H1 (cell line): Measurements from ENCODE around the gene GCSAM. TPM values are rescaled to one million over a fixed set of nuclear protein-coding genes. Genes with fewer than 3 reads are reported as not detected.

ENCODE experiments used
- CTCF ChIA-PET: fragments of 300-600 bp; sonication (Branson Sonifier 250); formaldehyde crosslinking; loops from one replicate; lab custom pipeline; 2021; ENCODE audit not compliant: partially characterized antibody; lab: Charles Lee
- POLR2A ChIA-PET: fragments of 300-600 bp; sonication (Branson Sonifier 250); formaldehyde crosslinking; loops from one replicate; lab custom pipeline; 2021; ENCODE audit warnings: inconsistent platforms; ENCODE audit not compliant: partially characterized antibody; lab: Charles Lee
- DNase-seq, 2 experiments: peaks; one replicate each; pipeline versions ENCODE4 v3.0.0 to v3.0.0-alpha.2; 2010 to 2022; ENCODE audit warnings: low spot score in 2 of 2, low read depth in 1 of 2, mixed read lengths in 1 of 2
- FAIRE-seq: peaks from 2 replicates; lab custom pipeline; 2011; peaks lifted over from hg19 to GRCh38; lab: Jason Lieb, UNC
- H2AFZ ChIP-seq: 2 replicates; pipeline ENCODE4 v1.8.1; 2012; ENCODE audit warnings: low read length, inconsistent platforms
- H2AK5ac ChIP-seq: 2 replicates; pipeline ENCODE4 v1.6.1; 2013; ENCODE audit warnings: low read depth, low read length
- H2BK120ac ChIP-seq: replicated peaks from 2 replicates; pipeline ENCODE3; 2013; ENCODE audit warnings: low read depth, low read length, inconsistent platforms
- H2BK12ac ChIP-seq: 2 replicates; pipeline ENCODE4 v1.6.1; 2013; ENCODE audit warnings: low read depth, low read length
- H2BK15ac ChIP-seq: 2 replicates; pipeline ENCODE4 v1.6.1; 2013; ENCODE audit warnings: low read length
- H2BK20ac ChIP-seq: 2 replicates; pipeline ENCODE4 v1.6.1; 2013; ENCODE audit warnings: low read length
- H2BK5ac ChIP-seq: 2 replicates; pipeline ENCODE4 v1.6.1; 2013; ENCODE audit warnings: low read depth, low read length
- H3K14ac ChIP-seq: 2 replicates; pipeline ENCODE4 v1.6.1; 2013; ENCODE audit warnings: inconsistent platforms; ENCODE audit not compliant: insufficient read length
- H3K18ac ChIP-seq: 2 replicates; pipeline ENCODE4 v1.6.1; 2013; ENCODE audit warnings: low read length; ENCODE audit errors: extremely low read depth
- H3K23ac ChIP-seq: 2 replicates; pipeline ENCODE4 v1.6.1; 2013; ENCODE audit warnings: inconsistent platforms; ENCODE audit not compliant: insufficient read length
- H3K23me2 ChIP-seq: 2 replicates; pipeline ENCODE4 v1.6.1; 2013; ENCODE audit warnings: low read depth, low read length
- H3K27ac ChIP-seq: 2 replicates; pipeline ENCODE4 v1.6.1; 2011; ENCODE audit warnings: low read depth, low read length, inconsistent platforms
- H3K27me3 ChIP-seq, 4 experiments: replicated peaks in 1 of 4; 1 replicate in 1 of 4; 2 replicates in 3 of 4; pipeline versions ENCODE4 v1.6.1 to v1.8.1; 2011 to 2013; ENCODE audit warnings: low read length in 3 of 4, mild to moderate bottlenecking in 3 of 4, inconsistent platforms in 2 of 4, mixed read lengths in 2 of 4, moderate library complexity in 1 of 4; ENCODE audit not compliant: control insufficient read depth in 3 of 4, insufficient read depth in 3 of 4; ENCODE audit errors: extremely low read depth in 1 of 4
- H3K36me3 ChIP-seq, 4 experiments: 2 replicates each; pipeline versions ENCODE4 v1.6.1 to v1.8.1; 2011 to 2013; ENCODE audit warnings: mild to moderate bottlenecking in 4 of 4, low read length in 3 of 4, moderate library complexity in 2 of 4, control low read depth in 1 of 4, inconsistent platforms in 1 of 4; ENCODE audit not compliant: insufficient read depth in 4 of 4, control insufficient read depth in 2 of 4
- H3K4ac ChIP-seq: replicated peaks from 2 replicates; pipeline ENCODE3; 2013; ENCODE audit warnings: low read length, low read depth, mixed read lengths, inconsistent platforms; ENCODE audit not compliant: insufficient read length
- H3K4me1 ChIP-seq, 4 experiments: replicated peaks in 1 of 4; 1 replicate in 1 of 4; 2 replicates in 3 of 4; pipeline versions ENCODE4 v1.6.1 to v1.8.1; 2011 to 2013; ENCODE audit warnings: low read length in 3 of 4, inconsistent platforms in 2 of 4, mixed read lengths in 1 of 4; ENCODE audit not compliant: insufficient read depth in 4 of 4, control insufficient read depth in 3 of 4
- H3K4me2 ChIP-seq, 2 experiments: 2 replicates each; pipeline versions ENCODE4 v1.6.1 to v1.8.1; 2011 to 2013; ENCODE audit warnings: low read depth in 2 of 2, low read length in 2 of 2, control low read depth in 1 of 2, inconsistent platforms in 1 of 2, mild to moderate bottlenecking in 1 of 2; ENCODE audit not compliant: insufficient read depth in 1 of 2
- H3K4me3 ChIP-seq, 4 experiments: fragments of 200-600, 300-600 bp in 1 of 4; sonication (generic), shearing (Covaris generic), sonication (Bioruptor Twin) in 1 of 4; 2 replicates each; pipeline versions ENCODE4 v1.5.1 to v1.8.1; 2011 to 2016; ENCODE audit warnings: low read length in 4 of 4, low read depth in 3 of 4, control low read depth in 2 of 4, inconsistent platforms in 2 of 4, mild to moderate bottlenecking in 2 of 4, mixed read lengths in 1 of 4, moderate library complexity in 1 of 4; ENCODE audit not compliant: insufficient read depth in 2 of 4; ENCODE audit errors: extremely low read depth in 1 of 4
- H3K56ac ChIP-seq: replicated peaks from 2 replicates; pipeline ENCODE3; 2013; ENCODE audit warnings: low read depth, mild to moderate bottlenecking, mixed read lengths, low read length, inconsistent platforms; ENCODE audit not compliant: insufficient read length
- H3K79me1 ChIP-seq: 2 replicates; pipeline ENCODE4 v1.6.1; 2013; ENCODE audit warnings: low read depth, low read length, control low read depth
- H3K79me2 ChIP-seq, 2 experiments: 2 replicates each; pipeline versions ENCODE4 v1.6.1 to v1.8.1; 2012 to 2013; ENCODE audit warnings: low read length in 2 of 2, mild to moderate bottlenecking in 2 of 2, inconsistent platforms in 1 of 2; ENCODE audit not compliant: insufficient read depth in 2 of 2, control insufficient read depth in 1 of 2
- H3K9ac ChIP-seq, 4 experiments: replicated peaks in 1 of 4; 1 replicate in 1 of 4; 2 replicates in 3 of 4; pipeline versions ENCODE4 v1.6.1 to v1.8.1; 2011 to 2013; ENCODE audit warnings: low read depth in 3 of 4, low read length in 3 of 4, control low read depth in 2 of 4, mild to moderate bottlenecking in 2 of 4, moderate library complexity in 2 of 4, inconsistent platforms in 1 of 4; ENCODE audit errors: extremely low read depth in 1 of 4
- H3K9me3 ChIP-seq, 2 experiments: 2 replicates each; pipeline versions ENCODE4 v1.6.1 to v1.8.1; 2012 to 2013; ENCODE audit warnings: mild to moderate bottlenecking in 2 of 2, moderate library complexity in 2 of 2, control low read depth in 1 of 2, inconsistent platforms in 1 of 2, low read depth in 1 of 2, low read length in 1 of 2, mixed read lengths in 1 of 2; ENCODE audit not compliant: insufficient read depth in 2 of 2
- H4K20me1 ChIP-seq, 2 experiments: replicated peaks in 1 of 2; 2 replicates each; pipeline versions ENCODE3 to v1.8.1; 2011 to 2013; ENCODE audit warnings: inconsistent platforms in 2 of 2, low read length in 2 of 2, mild to moderate bottlenecking in 1 of 2; ENCODE audit not compliant: insufficient read depth in 2 of 2, control insufficient read depth in 1 of 2
- H4K5ac ChIP-seq: 2 replicates; pipeline ENCODE4 v1.6.1; 2013; ENCODE audit warnings: low read length, low read depth, mixed read lengths, inconsistent platforms; ENCODE audit not compliant: insufficient read length
- H4K8ac ChIP-seq: 2 replicates; pipeline ENCODE4 v1.8.0; 2013; ENCODE audit warnings: mild to moderate bottlenecking, moderate library complexity, low read length, inconsistent platforms; ENCODE audit not compliant: insufficient read depth; ENCODE audit errors: extremely low read depth
- H4K91ac ChIP-seq: replicated peaks from 2 replicates; pipeline ENCODE3; 2013; ENCODE audit warnings: low read length, mixed read lengths, inconsistent platforms; ENCODE audit not compliant: insufficient read length
- ASH2L ChIP-seq: fragments of 200-600, 300-600 bp; sonication (generic); IDR thresholded peaks from one replicate; pipeline ENCODE4 v1.7.1; 2017; ENCODE audit warnings: low read length
- CBX5 ChIP-seq: fragments of 300-800, 300-1000 bp; sonication (generic); IDR thresholded peaks from 2 replicates; pipeline ENCODE4 v1.7.1; 2016; ENCODE audit warnings: antibody characterized with exemption, low read length, low read depth
- CBX8 ChIP-seq: fragments of 300-800, 300-1000 bp; sonication (generic); IDR thresholded peaks from 2 replicates; pipeline ENCODE4 v1.7.1; 2016; ENCODE audit warnings: low read depth, low read length, borderline replicate concordance
- CTBP2 ChIP-seq: IDR thresholded peaks from 2 replicates; pipeline ENCODE4 v1.7.0; 2011; ENCODE audit warnings: borderline replicate concordance, mild to moderate bottlenecking, moderate library complexity, mixed read lengths, low read length; ENCODE audit not compliant: insufficient read depth, insufficient read length
- JUND ChIP-seq: IDR thresholded peaks from 2 replicates; pipeline ENCODE4 v1.6.1; 2011; ENCODE audit warnings: mild to moderate bottlenecking, improper control_type of control experiment, low read length
- KDM5A ChIP-seq: fragments of 200-600 bp; IDR thresholded peaks from 2 replicates; pipeline ENCODE4 v1.7.1; 2012; ENCODE audit warnings: mild to moderate bottlenecking, low read length, inconsistent platforms, mixed read lengths
- MAX ChIP-seq: IDR thresholded peaks from 2 replicates; pipeline ENCODE4 v1.6.1; 2012; ENCODE audit warnings: inconsistent platforms
- NANOG ChIP-seq: IDR thresholded peaks from 2 replicates; pipeline ENCODE4 v1.6.1; 2011; ENCODE audit warnings: low read length, low read depth, mild to moderate bottlenecking, inconsistent platforms; ENCODE audit not compliant: insufficient read depth, poor library complexity, severe bottlenecking
- POLR2A ChIP-seq, 2 experiments: IDR thresholded peaks; 1 replicate in 1 of 2; 2 replicates in 1 of 2; pipeline ENCODE4 v1.6.1; 2011; ENCODE audit warnings: low read depth in 2 of 2, low read length in 2 of 2, mild to moderate bottlenecking in 2 of 2; ENCODE audit errors: control extremely low read depth in 1 of 2
- POU5F1 ChIP-seq: IDR thresholded peaks from 2 replicates; pipeline ENCODE4 v1.6.1; 2011; ENCODE audit warnings: low read depth, mild to moderate bottlenecking, low read length, moderate library complexity
- SP2 ChIP-seq: IDR thresholded peaks from 2 replicates; pipeline ENCODE4 v1.6.1; 2012; ENCODE audit warnings: mild to moderate bottlenecking, low read length, inconsistent platforms
- SUZ12 ChIP-seq: fragments of 200-600 bp; sonication (generic); IDR thresholded peaks from 2 replicates; pipeline ENCODE4 v1.6.1; 2012; ENCODE audit warnings: mild to moderate bottlenecking, inconsistent platforms, low read length, moderate library complexity, mixed read lengths
- WGBS, 2 experiments: shearing (Covaris generic) in 1 of 2; methylation state at CpG; one replicate each; pipeline versions ENCODE4 v1.1.6 to v1.1.7; 2013 to 2015; ENCODE audit warnings: low lambda C conversion rate in 2 of 2, mixed read lengths in 2 of 2, inconsistent platforms in 1 of 2, low coverage in 1 of 2, missing lambda C conversion rate in 1 of 2; ENCODE audit not compliant: insufficient replicate concordance in 2 of 2, insufficient coverage in 1 of 2, insufficient read length in 1 of 2; ENCODE audit errors: extremely low coverage in 1 of 2, missing lambda C conversion rate in 1 of 2; 5-methylcytosine and 5-hydroxymethylcytosine counted together
- polyA plus RNA-seq, 7 experiments: library from polyadenylated mRNA; depleted of rRNA in 3 of 7; stranded (reverse) in 5 of 7; unstranded in 2 of 7; fragments of >200 nt in 5 of 7; fragments of 200-250 nt in 2 of 7; gene quantifications; 1 replicate in 5 of 7; 2 replicates in 1 of 7; 4 replicates in 1 of 7; pipeline versions ENCODE4 v1.2.1 to v1.2.3, GENCODE V29; 2011 to 2013; ENCODE audit warnings: missing spikeins in 2 of 7, mixed read lengths in 2 of 7
- total RNA-seq: library from RNA; stranded (reverse); fragmentation: NEBNext Ultra II Directional; extraction: Animal tissue kit (Norgen Biotek cat#: 25700); gene quantifications from 2 replicates; pipeline ENCODE4 v1.2.1, GENCODE V29; 2021

GCSAM gene
- total and polyA plus RNA-seq, 2 of the 8 experiments (the other 6 are each of a cell fraction or from before 2014, with no cell fraction given): not detected

DNA sequence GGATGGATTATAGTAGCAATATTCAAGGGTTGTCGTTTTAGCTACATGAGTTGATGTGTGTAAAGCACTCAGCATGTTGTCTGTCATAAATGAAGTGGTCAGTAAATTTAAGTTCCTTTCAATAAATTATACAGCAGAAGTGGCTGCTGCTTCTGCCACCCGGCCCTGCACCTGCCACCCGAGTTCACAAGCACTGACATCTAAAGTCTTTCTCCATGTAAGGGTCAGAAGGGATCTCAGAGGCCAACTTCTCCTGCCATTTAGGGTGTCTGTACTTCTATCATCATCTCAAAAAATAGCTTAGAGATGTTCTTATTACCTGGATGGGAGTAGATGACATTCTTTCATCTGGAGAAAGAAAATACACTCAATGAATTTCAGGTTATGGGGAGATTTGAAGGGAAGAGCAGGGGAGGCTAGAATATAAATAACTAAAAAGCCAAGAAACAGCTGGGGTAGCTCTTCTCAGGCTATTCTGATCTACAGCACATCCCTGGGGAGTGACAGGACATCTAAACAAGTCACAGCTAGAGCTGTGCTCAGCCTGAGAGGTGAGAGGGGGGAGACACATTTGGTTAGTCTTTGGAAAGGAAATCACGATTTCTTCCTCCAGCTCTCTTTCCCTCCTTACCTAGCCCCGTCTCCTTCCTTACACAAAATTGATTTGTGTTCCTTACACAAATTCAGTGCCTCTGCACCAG is 8.0 kb downstream of the GCSAM start:
- H2BK5ac ChIP-seq: no peak overlapping the region
- H3K4me2 ChIP-seq: no peak overlapping the region; a peak in 1 of 4 replicates
- POLR2A ChIA-PET: interaction anchor here (1.3 kb wide), 1 partner anchor 265 kb away, joined by 4 read pairs; no protein-coding TSS in a partner anchor
- no peak overlapping the region for H2AK5ac ChIP-seq
- 0 out of 2 replicates have a peak overlapping the region, but pooled peaks have one; percentile 11 for H2BK12ac ChIP-seq
- no peak overlapping the region for H3K9ac ChIP-seq
- H3K4me3 ChIP-seq: no peak overlapping the region
- H3K4ac ChIP-seq: no peak overlapping the region
- H4K91ac ChIP-seq: no peak overlapping the region
- CTCF ChIA-PET: interaction anchor here (0.6 to 5.1 kb wide), 13 partner anchors 9 to 910 kb away, joined by 3 to 31 read pairs (median 4); partner anchors contain the start of gene SLC9C1
- H3K36me3 ChIP-seq: no peaks in the 10 kb centered on the region; a peak in 1 of 8 replicates
- H2BK20ac ChIP-seq: no peak overlapping the region
- no peak overlapping the region for H4K8ac ChIP-seq
- no peaks in the 10 kb centered on the region for H3K79me2 ChIP-seq
- FAIRE-seq: no peak
- H3K23me2 ChIP-seq: no peaks in the 10 kb centered on the region
- WGBS, 2 experiments: 80% methylated on average over 4 of the region's 5 CpGs; no CpG with 5 or more reads in 1 of the 2 experiments
- no peaks in the 10 kb centered on the region for H3K79me1 ChIP-seq
- no peak overlapping the region; the same call in 1 of the 2 replicates for H3K18ac ChIP-seq
- H3K27me3 ChIP-seq: no peaks in the 10 kb centered on the region
- H3K14ac ChIP-seq: no peak overlapping the region
- H4K5ac ChIP-seq: no peak overlapping the region
- H3K27ac ChIP-seq: no peak overlapping the region
- no peak overlapping the region for H3K23ac ChIP-seq
- H2AFZ ChIP-seq: no peak overlapping the region
- H4K20me1 ChIP-seq: no peaks in the 10 kb centered on the region
- H3K4me1 ChIP-seq: peaks cover 0 to 16% (median 11%) of the 10 kb centered on the region in 4 experiments; a peak in 5 of 7 replicates
- no peak for DNase-seq
- no peak overlapping the region for H2BK15ac ChIP-seq
- H3K9me3 ChIP-seq: no peaks in the 10 kb centered on the region
- no peak overlapping the region for H3K56ac ChIP-seq
- H2BK120ac ChIP-seq: no peak overlapping the region
- TF ChIP-seq JUND (no peak), SUZ12 (no peak), SP2 (no peak), POLR2A (IDR thresholded peaks at IDR 0.05; ENCODE audit: control extremely low read depth in 1 of 2, low read depth in 2 of 2, low read length in 2 of 2) (no peak), CBX5 (no peak), MAX (no peak), CTBP2 (no peak), ASH2L (no peak), CBX8 (no peak), KDM5A (no peak), NANOG (no peak), POU5F1 (no peak)
